HG03196 (cell line): ENCODE measurements around the gene CC2D2A.

ENCODE experiments used
- ATAC-seq: cut with Tn5 transposase; IDR thresholded peaks from one replicate; pipeline ENCODE4 v1.9.1; 2021; ENCODE audit not compliant: unreplicated experiment

Gene CC2D2A

GRCh38 chr4:15459706-15460105, 10.0 kb upstream of the CC2D2A start:
- ATAC-seq: no peak

GRCh38 chr4:15466596-15466995, 3.1 kb upstream of the CC2D2A start:
- no peak for ATAC-seq

- no peak for ATAC-seq
These were observed 420 bp downstream of the CC2D2A start for GRCh38 chr4:15470128-15470475.

GRCh38 chr4:15476396-15476795, 6.7 kb downstream of the CC2D2A start:
- no peak for ATAC-seq

DNA sequence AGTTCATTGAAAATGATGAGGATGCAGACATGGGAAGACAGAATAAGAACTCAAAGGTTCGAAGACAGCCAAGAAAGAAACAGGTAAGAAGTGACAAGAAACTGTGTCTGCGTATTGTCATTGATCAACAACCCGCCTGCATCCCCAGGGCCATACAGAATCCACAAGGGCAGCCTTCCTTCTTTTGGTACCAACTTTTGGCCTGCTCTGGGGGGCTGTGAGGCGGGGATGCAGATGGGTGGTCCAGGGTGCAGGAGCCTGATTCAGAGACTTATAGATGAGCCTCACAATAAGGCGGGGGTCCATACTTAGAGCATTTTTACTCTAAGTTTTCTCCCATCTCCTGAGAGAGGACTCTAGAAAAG, 9.0 kb downstream of the CC2D2A start:
- no peak for ATAC-seq

GRCh38 chr4:15479089-15479912, 9.6 kb downstream of the CC2D2A start:
- no peak for ATAC-seq

GRCh38 chr4:15479913-15480185, 10.2 kb downstream of the CC2D2A start:
- ATAC-seq: no peak

DNA sequence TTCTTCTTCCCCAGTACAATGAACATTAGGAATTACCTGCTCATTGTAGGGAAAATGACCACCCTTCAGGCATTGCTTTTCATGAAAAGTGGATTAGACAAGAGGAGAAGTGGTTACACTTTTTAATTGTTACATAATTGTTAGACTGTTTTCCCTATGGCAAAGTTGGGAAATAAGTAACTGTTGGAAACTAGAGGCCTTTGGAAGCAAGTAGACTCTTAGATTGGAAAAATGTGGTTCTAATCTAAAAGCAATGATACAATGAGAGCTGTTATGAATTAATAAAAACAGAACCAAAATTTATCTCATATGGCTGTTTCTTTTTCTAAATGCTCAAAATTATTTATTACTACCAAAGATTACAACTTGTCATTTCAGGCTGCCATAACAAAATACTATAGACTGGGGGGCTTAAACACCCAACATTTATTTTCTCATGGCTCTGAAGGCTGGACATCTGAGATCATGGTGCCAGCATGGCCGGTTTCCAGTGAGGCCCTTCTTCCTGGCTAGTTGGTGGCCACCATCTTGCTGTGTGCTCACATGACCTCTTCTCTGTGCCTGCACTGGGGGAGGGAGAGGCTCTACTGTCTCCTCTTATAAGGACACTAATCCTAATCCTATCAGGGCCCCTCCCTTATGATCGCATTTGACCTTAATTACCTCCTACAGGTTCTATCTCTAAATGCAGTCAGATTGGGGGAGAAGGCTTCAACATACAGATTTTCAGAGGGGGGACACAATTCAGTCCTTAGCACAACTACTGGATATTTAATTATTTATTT, 12.5 kb downstream of the CC2D2A start:
- no peak for ATAC-seq

DNA sequence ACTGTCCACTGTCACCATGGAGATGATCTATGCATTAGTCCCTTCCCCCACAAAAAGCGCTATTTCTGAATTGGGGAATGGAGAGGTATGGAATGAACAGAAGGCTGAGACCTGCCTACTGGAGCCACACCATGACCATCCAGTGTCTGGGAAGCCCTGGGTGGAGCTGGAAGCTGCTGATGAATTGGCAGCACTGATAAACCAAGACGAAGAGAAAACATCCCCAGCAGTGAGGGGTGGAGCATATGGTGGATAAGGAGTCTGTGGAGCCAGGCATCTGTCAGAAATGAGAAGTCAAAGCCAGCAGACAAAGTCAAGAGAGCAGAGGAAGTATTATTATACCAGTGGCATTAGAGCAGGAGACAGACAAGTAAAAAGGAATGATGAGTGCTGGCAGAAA, 13.2 kb downstream of the CC2D2A start:
- ATAC-seq: no peak

GRCh38 chr4:15488136-15488535, 18.5 kb downstream of the CC2D2A start:
- ATAC-seq: no peak

DNA sequence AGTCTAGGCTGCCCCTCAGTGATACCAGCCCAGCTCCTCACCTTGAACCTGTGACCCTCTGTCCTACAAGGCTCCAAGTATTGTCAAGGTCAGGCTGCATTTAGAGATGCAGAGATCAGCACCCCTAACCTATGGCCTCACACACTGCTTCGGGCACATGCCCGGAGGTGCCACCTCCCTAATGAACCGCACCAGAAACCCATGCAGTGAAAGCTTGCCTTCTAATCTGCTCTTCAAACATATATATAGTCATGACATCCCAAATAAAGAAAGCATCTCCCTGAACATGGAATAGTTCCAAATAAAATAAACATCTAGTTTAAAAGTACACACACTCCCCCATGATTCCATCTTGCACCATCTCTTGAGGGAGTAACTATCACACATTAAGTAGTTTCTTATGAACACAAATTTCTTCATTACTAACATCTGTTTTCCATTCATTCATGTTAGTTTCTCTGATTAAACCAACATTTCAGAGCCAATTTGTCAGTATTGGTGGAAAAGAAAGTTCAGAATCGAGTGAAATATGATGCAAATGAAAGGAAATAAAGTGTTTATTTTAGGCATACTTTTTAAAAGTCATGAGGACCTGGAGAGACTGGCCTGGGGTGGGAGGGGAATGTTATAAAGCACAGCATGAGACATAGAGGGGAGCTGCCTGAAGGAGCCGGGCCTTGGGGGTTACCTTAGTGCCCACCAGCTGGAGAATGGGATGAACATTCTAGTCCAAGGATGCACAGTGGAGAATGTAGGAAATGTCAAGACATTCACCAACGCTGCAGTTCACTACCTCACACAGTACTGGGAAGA, 19.2 kb downstream of the CC2D2A start:
- no peak for ATAC-seq

DNA sequence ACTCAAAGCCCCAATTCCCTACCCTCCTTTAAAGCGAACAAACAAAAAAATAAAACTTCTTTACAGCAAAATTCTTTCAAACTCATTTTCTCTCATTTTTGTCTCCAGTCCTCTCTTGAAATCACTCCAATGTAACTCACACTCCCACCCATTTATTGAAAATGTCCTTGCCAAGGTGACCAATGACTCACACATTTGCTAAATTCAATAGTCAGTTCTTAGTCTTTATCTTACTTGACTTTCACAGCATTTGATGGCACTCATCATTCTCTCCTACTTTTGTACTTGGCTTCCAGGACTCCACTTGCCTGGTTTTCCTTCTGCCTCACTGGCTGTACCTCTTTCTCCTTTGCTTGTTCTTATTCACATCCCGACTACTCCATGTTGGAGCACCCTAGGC, 19.9 kb downstream of the CC2D2A start:
- no peak for ATAC-seq

DNA sequence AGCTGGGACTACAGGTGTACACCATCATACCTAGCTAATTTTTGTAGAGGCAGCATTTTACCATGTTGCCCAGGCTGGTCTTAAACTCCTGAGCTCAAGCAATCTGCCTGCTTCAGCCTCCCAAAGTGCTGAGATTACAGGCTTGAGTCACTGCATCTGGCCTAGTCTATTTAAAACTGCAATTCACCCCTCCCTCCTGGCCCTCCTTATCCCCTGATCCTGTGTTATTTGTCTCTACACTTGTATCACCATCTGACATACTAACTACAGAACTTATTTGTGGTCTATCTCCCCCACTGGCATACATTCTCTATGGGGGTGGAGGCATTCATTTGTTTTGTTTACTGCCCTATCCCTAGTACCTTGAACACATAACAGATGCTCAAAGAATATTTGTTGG, 23.7 kb downstream of the CC2D2A start:
- ATAC-seq: no peak

DNA sequence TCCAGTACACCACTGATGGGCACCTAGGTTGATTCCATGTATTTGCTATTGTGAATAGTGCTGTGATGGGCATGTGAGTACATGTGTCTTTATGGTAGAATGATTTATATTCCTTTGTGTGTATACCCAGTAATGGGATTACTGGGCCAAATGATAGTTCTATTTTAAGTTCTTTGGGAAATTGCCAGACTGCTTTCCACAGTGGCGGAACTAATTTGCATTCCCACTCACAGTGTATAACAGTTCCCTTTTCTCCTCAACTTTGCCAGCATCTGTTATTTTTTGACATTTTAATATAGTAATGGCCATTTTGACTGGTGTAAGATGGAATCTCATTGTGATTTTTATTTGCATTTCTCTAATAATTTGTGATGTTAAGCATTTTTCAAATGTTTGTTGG, 25.9 kb downstream of the CC2D2A start:
- ATAC-seq: no peak

DNA sequence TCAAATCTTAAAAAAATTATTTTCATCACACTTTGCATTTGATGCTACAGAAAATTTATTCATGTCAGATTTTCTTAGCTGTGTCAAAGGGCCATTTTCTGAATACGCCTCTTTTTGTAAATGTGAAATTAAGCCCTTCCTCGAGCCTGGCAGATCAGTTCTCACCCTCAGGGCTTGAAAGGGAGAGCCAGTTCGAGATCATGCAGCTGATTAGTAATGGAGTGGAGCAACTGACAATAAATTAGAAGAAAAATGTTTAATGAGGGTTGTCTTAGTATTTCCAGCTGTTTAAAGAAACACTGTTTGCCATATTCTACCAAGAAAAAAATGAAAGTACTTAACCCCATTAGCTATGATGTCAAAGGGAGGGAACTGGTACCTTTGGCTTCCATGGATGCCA, 28.7 kb downstream of the CC2D2A start:
- no peak for ATAC-seq

GRCh38 chr4:15500701-15501100, 31.0 kb downstream of the CC2D2A start:
- no peak for ATAC-seq

- no peak for ATAC-seq
These were observed 32.3 kb downstream of the CC2D2A start for GRCh38 chr4:15501941-15502340.

- no peak for ATAC-seq
These were observed 32.7 kb downstream of the CC2D2A start for GRCh38 chr4:15502384-15502783.

GRCh38 chr4:15504041-15504440, 34.4 kb downstream of the CC2D2A start:
- no peak for ATAC-seq

DNA sequence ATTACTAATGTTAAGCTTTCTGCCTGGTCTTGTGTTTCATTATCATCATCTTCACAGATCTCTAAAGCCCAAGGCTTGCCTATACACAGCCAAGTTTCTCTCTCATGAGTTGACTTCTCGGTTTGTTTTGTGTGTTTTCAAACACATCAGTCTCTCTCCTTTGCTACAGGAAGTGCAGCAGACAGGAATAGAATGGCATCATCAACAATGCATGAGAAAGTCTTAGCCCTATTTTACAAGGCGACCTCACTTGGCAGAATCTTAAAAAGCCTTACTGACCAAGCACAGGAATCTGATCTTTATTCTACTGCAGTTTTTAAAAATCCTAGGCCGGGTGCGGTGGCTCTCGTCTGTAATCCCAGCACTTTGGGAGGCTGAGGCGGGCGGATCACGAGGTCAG, 36.8 kb downstream of the CC2D2A start:
- no peak for ATAC-seq

DNA sequence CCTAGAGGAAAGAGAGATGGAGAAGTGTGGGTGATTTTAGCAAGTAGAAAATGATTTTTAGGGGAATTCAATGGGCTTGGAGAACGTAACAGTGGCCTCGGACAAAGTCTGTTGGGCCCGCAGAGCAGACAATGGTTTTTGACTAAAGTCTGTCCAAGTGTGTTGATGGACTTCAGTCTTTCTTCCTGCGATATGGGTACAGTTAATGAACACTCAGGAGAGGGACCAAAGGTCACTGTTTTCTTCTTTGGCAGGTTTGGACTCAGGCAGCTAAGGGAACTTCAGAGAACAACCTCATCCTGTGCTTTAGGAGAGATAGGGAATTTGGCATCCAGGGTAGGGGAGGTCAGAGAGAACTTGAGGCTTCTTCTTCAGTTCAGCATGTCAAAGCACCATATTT, 38.0 kb downstream of the CC2D2A start:
- no peak for ATAC-seq

GRCh38 chr4:15510961-15511360, 41.3 kb downstream of the CC2D2A start:
- no peak for ATAC-seq
